Hematopoietic multipotent progenitor cell (in vitro differentiated cells): ENCODE results near the gene XYLT1. TPM values are rescaled to one million over a fixed set of nuclear protein-coding genes. Genes with fewer than 3 reads are reported as not detected.

Experiments used
- DNase-seq, 3 donors: peaks; one replicate each; pipeline ENCODE4 v3.0.0-alpha.2; 2011 to 2015; ENCODE audit warnings: low read depth in 2 of 3, low spot score in 2 of 3
- total RNA-seq: library from RNA; depleted of rRNA; stranded (reverse); fragments of >200 nt; gene quantifications from one replicate; pipeline ENCODE4 v1.2.3, GENCODE V29; 2012

XYLT1 gene
- total RNA-seq, 1 donor = 71.9 TPM

DNA sequence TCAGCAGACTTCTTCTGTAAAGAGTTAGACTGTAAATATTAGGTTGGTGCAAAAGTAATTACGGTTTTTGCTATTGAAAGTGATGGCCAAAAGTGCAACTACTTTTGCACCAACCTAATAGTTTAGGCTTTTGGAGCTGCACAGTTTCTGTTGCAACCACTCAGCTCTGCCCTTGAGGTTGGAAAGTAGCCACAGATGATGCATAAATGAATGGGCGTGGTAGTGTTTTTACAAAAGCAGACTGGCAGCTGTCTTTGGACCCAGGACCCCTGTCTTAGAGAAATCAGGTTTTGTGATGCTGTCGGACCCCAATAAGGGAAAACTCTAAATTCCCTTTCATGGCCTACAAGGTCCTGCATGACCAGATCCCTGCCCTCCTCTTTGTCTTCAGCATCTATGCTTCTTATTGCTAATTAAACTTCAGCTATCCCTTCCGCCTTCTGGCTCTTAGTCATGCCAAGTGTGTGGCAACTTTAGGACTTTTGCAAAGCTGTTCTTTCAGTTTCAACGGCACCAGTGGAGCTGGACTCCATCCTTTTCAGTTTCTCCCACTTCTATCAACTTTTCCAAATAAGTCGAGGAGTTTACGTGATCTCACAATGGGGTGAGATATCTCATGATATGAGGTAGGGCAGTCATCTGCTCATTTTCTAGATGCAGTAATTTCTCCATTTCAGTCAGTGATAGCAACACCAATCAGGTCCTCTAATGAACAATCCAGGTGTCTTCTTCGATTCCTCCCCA, 232.3 kb downstream of the XYLT1 start:
- no peak for DNase-seq

DNA sequence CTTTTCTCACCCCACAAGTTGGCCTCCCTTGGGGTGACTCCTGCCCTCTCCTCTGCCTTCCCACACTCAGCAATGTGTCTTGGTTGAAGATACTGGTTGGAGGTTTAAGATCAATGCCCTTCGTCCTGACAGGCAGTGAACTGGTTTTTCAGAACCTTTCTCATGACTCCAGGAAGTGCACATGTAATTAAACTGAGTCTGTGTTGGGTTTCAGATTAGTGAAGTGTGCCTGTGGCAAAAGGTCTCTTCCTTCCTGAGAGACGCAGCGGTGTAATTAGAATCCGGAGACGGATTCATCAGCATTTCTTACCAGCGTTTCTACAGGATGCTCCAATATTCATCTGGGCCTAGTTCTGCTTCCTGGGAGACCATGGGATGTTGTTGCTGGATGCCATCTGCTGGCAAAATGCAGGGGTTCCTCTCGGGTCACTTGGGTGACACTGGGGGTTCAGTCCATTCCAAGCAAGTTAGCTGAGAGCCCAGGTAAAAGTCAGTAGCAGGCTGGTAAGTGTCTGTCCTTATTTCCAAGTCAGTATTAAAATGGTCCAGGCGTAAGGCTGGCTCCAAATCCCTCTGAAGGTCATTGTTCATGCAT, 233.3 kb downstream of the XYLT1 start:
- DNase-seq = peak in 1 of 3 donors; percentile 34

DNA sequence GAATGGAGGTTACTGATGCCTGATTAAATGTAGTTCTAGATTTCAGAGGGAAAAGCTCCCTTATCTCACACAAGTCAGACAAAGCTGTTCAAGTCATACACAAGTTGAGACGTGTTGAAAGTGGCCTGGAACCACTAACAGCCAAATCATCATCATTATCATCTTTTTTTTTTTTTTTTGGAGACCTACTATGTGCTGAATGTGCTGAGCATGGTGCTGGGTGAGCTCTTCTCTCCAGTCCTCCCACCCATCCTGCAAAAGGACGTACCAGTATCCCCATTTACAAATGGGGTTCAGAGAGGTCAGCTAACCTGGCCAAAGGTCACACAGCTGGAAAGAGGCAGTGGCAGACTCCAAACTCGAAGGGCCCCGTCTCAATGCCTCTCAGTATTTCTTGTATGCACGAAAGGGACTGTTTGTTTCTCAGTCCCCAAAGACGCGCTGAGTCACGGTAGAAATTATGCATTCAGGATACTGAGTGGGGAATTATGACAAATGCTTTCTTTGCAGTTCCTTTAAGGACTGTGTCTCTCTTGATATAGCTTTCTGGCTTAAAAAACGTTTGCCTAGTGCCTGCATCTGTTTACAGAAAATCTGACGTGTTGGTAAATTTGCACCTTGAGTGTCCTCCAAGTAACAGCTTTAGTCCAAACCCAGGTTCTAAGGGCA, 235.5 kb downstream of the XYLT1 start:
- peak in 2 of 3 donors; percentile 74 to 90 for DNase-seq

DNA sequence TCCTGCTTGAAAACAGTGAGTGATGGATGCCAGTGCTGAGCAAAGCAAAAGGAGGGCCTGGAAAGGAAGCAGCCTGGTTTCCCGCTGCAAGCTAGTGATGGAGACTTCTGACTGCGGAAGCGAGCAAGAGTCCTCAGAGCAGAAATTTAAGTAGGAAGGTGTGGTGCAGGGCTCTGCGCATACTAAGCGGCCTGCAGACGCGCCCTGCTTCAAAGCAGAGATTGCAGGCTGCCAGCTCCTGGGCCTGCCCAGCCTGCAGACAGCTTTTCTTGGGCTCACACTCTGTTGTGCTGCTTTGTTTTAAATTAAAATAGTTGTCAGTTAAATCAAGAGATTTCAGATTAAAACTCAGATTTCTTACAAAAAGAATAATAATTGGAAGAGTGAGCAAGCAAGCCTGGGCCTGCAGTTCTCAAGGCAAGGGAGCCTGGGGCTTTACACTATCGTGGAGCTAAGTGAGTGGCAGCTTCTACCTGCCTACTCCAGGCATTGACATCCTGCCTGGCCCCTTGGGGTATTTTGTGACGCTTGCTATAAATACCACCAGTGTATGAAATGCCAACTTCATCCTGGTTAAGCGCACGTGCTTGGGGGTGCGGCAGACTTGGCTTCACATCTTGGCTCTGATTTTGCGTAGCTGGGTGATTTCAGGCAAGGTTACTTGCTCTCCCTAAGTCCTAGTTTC, 237.3 kb downstream of the XYLT1 start:
- DNase-seq = no peak

- no peak for DNase-seq
Observed at GRCh38 chr16:17232487-17232886, 238.3 kb downstream of the XYLT1 start.

GRCh38 chr16:17231972-17232371, 238.8 kb downstream of the XYLT1 start:
- DNase-seq = no peak

DNA sequence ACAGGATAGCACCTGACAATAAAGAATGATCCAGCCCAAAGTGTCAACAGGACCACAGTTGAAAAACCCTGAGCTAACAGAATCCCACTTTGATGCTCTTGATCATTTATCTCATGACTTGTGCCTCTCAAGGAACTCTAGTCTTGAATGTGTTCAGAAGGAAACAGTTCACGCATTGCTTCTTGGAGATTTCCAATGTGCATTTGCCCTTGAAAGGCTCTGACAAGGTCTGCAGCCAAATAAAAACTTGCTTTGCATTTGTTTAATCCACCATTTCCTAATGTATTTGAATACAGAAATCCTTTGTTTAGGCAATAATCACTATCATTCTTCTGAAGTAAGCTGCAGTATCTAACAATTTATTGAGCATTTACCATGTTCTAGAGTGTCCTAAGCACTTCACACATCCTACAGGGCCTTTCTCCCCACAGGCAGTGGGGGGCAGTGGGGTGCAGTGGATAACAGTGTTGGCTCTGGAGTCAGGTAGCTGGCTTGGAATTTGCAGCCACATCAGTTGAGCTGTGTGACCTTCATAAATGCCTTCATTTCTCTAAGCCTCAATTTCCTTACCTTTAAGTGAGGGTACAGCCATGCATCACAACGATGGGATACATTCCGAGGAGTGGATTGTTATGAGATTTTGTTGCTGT, 239.7 kb downstream of the XYLT1 start:
- no peak for DNase-seq

DNA sequence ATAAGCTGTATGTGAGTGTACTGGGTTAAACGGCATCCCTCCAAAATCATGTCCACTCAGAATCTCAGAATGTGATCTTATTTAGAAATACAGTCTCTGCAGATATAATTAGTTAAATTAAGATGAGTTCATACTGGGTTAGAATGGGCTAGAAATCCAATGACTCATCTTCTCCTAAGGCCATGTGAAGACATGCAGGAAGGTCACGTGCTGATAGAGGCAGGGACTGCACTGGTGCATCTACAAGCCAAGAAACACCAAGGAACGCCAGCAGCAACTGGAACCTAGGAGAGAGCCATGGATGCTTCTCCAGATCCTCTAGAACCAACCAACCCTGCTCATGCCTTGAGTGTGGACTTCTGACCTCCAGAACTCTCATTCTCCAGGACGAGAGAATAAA, 241.0 kb downstream of the XYLT1 start:
- DNase-seq = no peak

DNA sequence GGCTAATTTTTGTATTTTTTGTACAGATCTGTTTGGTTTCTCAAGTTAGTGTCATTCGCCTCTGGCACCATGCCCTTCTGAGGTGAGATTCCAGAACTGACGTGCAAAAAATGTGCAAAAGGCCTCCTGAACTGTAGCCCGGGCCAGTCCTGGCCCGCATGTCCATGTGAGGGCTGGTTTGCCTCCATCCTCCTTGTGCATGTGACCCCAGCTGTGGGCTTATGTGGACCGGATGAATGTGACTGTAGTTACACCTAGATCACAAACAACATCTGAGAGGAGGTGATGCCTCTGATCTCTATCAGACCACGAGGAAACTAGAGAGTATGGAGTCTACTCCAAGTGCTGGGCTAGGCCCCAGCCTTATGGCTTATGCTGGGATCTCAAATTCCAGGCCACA, 241.6 kb downstream of the XYLT1 start:
- DNase-seq = no peak

DNA sequence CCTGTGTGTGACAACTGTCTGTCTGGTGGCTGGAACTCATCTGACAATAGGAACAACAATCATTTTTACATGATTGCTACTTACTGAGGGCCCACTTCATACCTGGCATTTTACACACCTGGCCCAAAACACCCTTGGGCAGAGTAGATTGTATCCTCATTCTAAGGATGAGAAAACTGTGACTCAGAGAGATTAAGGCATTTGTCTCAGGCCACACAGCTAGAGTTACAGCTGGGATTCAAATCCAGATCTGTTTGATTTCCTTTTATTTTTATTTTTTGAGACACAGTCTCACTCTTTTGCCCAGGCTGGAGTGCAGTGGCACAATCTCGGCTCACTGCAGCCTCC, 242.1 kb downstream of the XYLT1 start:
- no peak for DNase-seq

GRCh38 chr16:17228048-17228707, 242.6 kb downstream of the XYLT1 start:
- no peak for DNase-seq

DNA sequence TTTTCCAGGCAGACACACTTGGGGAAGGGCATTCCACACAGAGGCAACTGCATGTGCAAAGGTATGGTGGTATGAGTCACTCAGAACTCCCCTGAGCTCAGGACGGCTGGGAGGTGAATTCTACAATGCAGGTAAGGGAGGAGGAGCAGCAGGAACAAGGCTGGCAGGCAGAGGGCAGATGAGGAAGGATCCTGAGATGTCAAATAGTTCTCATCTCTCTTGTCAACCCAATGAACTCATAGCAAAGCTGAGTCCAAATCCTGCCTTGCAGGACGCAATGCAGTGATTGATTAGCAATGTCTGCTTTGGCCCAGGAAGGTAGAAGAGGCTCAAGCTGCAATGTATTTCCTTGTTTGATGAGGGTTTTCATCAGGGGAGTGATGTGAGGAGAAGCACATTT, 243.5 kb downstream of the XYLT1 start:
- no peak for DNase-seq

- DNase-seq = peak in 1 of 3 donors; percentile 22
Observed at GRCh38 chr16:17225541-17225940, 245.2 kb downstream of the XYLT1 start.

GRCh38 chr16:17224879-17225281, 245.9 kb downstream of the XYLT1 start:
- peak in 2 of 3 donors; percentile 86 to 97 for DNase-seq

- DNase-seq = no peak
Observed at GRCh38 chr16:17224350-17224749, 246.4 kb downstream of the XYLT1 start.

DNA sequence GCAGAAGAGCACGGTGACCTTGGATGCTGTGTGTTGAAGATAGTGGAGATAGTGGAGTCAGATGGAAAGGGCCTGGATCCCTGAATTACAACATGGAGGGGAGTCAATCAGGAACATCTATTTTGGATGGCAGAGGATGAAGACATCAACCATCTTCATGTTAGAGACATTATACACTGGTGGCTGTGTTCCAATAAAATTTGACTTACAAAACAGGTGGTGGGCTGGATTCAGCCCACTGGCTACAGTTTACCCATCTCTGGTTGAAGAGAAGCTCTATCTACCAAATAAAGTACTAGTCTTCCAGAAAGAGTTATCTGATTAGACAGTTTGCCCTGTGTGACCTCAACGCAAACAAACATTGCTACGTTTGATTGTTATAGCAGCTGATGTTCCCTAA, 247.2 kb downstream of the XYLT1 start:
- DNase-seq = no peak

- peak in 2 of 3 donors; percentile 56 to 61 for DNase-seq
Observed at GRCh38 chr16:17222871-17223401, 247.8 kb downstream of the XYLT1 start.

- no peak for DNase-seq
Observed at GRCh38 chr16:17219991-17220390, 250.8 kb downstream of the XYLT1 start.

GRCh38 chr16:17215936-17216335, 254.8 kb downstream of the XYLT1 start:
- DNase-seq = no peak

GRCh38 chr16:17215306-17215705, 255.5 kb downstream of the XYLT1 start:
- no peak for DNase-seq
